GM18870 (cell line): ENCODE results near the gene OR56A5.

Source experiments
- ATAC-seq: cut with Tn5 transposase; IDR thresholded peaks from one replicate; pipeline ENCODE4 v1.9.1; 2021; ENCODE audit warnings: moderate library complexity; ENCODE audit not compliant: unreplicated experiment

The OR56A5 gene

DNA sequence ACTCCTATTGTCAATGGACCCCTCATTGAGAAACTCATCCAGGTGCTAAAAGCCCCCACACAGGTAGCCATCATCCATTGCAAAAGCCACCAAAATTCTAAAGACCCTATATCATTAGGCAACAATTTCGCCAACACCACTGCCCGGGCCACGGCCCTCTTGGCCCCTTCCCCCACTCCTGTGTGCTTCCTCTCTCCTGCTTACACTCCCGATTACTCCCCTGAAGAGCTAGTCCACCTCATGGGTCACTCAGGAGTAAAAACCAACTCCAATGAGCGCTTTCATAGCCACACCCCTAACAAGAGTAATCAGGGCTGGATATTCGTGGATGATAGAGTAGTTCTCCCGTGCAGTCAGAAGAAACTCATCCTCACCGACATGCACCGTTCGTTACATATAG, 35.2 kb downstream of the OR56A5 start:
- no peak for ATAC-seq

DNA sequence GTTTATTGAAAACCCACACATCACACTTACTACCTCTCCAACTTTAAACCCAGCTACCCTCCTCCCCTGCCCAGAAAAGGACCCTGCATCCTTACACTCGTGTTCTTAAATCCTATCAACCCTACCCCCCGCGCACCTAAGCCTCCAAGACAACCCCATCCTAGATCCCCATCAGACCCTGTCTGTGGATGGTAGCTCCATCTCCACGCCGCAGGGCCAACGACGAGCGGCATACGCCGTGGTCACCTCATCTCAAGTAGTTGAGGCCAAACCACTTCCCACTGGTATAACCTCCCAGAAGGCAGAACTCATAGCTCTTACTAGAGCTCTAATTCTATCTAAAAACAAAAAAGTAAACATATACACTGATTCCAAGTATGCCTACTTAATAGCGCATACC, 35.6 kb downstream of the OR56A5 start:
- no peak for ATAC-seq

DNA sequence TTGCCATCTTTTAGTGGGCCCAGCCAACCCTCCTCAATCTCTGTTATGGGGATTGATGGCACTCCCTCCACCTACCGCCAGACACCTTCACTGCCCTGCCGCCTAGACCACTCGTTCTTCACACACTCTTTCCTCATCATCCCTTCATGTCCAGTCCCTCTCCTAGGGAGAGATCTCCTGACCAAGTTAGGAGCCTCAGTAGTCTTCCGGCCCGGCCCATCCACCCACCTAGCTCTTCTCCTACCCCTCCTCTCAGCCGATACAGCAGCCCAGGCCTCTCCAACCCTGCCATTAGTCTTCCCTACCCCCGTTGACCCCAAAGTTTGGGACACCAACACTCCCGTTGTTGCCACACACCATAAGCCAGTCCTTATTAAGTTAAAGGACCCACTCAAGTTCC, 37.2 kb downstream of the OR56A5 start:
- ATAC-seq: no peak

DNA sequence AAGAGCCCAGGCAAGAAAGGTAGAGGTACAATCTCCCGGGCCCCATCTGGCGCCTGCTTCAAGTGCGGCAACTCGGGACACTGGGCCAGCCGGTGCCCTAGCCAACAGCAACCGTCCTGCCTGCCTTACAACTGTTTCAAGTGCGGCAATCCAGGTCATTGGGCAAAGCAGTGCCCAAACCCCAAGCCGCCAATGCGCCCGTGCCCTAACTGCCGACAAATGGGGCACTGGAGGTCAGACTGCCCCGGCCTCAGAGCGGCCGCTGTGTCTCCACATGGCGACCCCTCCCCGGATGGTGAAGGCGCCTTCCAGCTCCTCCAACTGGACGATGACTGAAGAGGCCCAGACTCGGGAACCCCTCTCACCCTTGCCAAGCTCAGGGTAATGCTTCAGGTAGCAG, 37.7 kb downstream of the OR56A5 start:
- ATAC-seq: no peak

DNA sequence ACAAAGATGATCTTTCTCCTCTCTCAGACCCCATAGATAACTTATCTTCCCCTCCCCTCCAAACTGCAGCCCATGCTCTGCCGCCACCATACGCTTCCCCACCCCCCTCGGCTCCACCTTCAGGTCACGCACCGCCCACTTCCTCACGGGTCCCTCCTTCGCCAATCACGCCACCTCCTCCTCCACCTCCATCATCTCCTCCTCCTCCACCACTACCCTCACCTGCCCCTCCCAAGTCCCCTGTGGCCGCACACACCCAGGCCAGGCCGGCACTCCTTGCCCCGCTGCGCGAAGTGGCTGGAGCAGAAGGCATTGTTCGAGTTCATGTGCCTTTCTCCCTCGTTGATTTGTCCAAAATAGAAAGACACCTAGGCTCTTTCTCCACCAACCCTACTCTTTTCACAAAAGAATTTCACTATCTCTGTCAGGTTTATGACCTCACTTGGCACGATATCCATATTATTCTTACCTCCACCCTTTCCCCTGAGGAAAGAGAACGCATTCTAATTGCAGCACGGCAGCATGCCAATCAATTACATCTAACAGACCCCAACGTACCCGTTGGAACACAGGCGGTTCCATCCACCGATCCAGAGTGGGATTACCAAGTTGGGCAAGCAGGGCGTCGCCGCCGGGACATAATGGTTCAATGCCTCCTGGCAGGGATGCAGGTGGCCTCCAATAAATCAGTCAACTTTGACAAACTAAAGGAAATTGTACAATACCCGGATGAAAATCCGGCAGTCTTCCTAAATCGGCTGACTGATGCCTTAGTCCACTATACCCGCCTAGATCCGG, 38.5 kb downstream of the OR56A5 start:
- ATAC-seq: no peak

DNA sequence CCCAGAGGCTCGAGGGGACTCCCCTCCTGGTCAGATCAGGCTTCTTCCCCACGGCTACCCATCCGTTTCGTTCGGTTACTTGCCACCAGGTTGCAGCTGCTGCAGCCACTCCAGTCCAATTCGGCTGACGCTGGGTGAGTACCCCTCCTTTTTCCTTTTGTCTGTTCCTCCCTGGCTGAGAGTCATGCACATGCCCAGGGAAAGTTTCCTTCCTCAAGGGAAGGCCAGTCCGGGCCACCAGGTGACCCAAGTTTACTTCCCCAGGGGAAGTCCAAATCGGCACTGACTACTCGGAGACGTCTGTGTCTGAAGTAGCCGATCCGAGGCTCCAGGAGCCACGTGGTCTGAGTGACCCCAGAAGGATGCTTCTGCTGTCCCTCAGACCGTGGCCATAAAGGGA, 39.5 kb downstream of the OR56A5 start:
- no peak for ATAC-seq

DNA sequence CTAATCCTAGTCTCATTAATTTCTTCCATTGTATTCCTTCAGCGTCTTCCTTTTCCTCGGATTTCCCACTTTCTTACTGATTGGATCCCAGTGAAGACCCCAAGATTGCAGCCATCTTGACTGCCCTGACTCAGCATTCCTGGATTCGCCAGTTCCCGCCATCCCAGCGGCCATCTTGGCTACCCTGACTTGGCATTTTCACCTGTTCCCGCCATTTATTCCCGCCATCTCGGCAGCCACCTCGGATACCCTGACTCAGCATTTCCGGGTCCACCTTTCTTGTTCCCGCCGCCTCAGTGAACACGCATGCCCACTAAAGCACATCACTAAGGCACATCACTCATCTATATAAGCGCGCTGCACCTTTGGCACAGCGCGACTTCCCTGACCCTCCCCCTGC, 40.0 kb downstream of the OR56A5 start:
- ATAC-seq: no peak

DNA sequence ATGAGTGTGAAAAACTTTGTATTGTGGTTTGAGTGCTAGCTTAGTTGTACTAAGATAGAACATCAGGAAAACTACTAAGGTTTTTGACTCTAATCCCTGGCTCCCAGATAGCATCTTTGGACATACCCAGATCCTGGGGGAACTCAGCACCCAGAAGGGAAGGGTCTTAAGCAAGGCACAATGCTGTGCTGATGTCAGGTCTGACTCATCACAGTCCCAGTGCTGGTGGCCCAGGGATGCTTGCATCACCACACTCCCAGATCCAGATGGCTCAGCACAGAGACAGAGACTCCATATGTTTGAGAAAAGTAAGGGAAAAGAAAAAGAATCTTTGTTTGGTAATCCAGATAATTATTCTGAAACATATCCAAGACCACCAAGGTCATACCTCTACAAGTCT, 44.5 kb downstream of the OR56A5 start:
- peak; percentile 14 for ATAC-seq

DNA sequence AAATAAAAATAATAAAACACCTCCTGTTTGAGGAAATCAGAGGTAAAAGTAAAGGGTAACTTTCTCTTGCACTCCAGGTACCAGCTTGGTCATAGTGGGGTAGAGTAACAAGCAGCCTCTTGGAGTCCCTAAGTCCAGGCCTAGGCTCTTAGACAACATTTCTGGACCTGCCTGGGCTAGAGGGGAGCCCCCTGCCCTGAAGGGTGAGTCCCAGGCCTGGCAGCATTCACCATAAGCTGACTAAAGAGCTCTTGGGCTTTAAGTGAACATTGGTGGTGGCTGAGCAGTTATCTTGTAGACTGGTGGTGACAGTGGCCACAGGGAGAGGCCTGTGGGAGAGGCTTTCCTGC, 44.9 kb downstream of the OR56A5 start:
- peak; percentile 57 for ATAC-seq

DNA sequence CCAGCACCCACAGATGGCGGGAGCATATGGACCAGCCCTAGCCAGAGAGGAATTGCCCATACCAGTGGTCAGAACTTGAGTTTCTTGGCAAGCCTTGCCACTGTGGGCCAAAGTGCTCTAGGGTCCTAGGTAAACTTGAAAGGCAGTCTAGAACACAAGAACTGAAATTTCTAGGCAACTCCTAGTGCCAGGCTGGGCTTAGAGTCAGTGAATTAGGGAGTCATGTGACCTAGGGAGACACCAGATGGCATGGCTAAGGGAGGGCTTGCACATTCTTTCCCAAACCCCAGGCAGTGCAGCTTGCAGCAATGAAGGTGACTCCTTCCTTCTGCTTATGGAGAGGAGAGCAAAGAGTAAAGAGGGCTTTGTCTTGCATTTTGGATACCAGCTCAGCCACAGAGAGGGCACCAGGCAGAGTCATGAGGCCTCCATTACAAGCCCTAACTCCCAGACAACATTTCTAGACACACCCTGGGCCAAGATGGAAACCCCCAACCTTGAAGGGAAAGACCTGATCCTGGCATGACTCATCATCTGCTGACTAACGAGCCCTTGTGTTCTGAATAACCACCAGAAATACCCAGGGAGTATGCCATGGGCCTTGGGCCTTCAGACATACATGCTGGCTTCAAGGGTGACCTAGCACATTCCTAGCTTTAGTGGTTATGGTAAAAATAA, 45.4 kb downstream of the OR56A5 start:
- peak; percentile 89 for ATAC-seq
